Measurements from ENCODE around the gene FAM222B.

The FAM222B gene

DNA sequence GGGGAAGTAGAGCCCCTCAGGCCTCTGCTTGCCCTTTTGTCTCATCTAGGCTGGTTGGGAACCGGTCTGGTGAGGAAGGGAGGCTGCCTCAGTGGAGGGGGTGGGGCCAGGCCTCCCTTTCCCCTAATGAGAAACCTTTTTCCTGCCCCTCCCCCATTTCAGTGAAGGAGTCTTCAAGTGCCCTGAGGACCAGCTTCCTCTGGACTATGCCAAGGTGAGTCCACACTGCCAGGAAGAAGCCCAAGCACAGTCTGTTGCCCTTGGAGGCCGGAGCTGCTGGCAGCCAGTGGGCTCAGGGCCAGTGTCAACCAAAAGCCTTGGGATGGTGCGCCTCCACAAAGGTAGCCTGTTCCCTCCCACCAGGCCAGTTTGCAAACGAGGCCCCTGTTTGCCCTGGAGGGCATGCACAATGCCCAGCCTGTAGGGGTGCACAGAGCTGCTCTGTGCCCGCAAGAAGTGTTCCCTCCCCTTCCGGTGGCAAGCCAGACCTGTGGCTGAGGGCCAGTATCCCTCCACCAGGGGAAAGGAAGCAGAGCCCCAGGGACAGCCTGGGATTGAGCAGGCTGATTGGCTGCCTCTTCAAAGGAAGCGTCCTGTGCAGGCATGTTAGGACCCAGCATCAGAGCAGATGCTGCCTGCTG, 95.4 kb downstream of the FAM222B start:
- in situ Hi-C loops (cut with MboI; ENCODE audit: low sequenced_read_pairs), result loop anchor here (25.0 kb wide), 1 partner anchor 365 kb away; no protein-coding TSS in a partner anchor

DNA sequence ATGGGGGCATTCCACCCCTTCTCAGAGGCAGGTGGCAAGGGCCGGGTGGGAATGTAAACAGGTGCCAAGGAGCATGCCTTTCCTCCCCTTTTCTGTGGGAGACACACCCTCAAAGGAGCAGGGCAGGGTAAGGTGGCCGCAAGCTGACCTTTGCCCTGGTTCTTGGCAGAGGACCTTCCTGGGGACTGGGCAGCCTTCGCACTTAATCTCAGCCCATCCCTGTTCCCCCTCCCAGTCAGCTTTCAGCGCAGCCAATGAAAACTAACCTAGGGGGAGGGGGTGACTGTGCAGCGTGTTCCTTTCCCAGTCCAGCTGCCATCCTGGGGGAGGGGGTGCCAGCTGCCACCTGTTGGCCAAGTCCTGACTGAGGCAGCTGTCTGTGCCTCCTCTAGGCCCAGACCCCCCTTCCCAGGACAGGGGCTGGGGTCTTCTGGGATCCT, 96.0 kb downstream of the FAM222B start:
- in situ Hi-C loops (cut with MboI; ENCODE audit: low sequenced_read_pairs), result loop anchor here (25.0 kb wide), 1 partner anchor 366 kb away; no protein-coding TSS in a partner anchor

DNA sequence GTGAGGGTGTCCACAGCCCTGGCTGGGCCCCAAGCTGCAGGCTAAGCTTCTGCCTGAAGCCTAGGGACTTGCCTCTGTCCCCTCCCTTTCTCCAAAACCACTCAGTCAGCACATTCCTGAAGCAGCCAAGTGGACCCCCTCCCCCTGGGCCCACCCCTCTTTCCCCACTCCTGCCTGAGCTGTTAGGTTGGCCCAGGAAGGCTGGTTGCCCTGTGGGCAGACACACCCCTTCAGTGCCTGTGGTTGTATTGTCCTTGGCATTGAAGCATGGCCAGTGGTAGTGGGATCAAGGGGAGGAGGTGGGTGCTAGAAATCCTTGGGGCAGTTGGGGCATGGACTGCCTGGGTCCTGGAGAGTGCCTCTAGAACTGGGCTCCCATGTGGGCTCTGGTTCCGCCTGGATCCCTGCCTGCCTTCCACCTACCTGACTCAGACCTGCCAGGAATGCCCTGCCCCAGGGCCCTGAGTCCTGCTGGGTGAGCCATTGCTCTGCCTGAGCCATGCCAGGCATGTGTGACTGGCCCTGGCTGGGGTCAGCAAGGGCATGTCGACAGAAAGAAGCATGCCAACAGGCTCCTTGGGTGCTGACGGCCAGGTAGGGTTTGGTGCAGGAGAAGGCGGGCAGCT, 96.7 kb downstream of the FAM222B start:
- in situ Hi-C loops (cut with MboI; ENCODE audit: low sequenced_read_pairs), result loop anchor here (25.0 kb wide), 1 partner anchor 366 kb away; no protein-coding TSS in a partner anchor

DNA sequence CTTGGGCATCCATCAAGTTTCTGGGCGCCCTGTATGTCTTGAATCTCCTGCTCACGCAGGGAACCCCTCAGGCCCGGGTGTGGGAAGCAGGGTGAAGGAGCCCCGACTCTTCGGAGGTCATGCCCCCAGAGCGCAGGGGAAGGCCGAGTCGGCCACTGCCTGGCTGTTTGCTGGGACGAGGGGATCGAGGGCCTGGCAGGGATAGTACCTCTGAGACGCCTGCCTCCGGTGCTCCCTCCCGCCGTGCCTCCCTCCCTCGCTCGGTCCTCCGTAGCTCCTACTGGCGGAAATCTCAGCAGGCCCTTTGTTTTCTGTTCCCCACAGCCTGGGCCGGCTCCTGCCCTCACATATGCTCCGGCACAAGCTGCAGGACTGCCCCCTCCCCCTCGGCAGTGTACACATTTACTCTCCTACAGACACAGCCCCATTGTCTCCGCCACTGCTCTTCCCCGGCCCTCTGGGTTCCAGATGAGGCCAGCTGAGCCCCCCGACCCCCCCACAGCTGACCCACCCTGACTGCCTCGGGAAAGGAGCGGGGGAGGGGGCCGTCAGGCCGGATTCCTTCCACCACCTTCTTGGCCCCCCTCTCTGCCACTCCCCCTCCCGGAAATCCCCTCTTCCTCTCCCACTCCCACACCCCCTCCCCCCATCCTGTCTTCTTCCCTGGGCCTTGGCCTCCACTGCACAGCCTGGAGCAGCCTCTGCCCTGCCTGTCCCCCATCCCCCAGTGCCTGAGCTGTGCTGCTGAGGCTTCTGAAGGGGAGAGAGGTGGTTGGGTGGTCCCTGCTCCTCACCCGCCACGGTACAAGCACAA, 97.4 kb downstream of the FAM222B start:
- in situ Hi-C loops (cut with MboI; ENCODE audit: low sequenced_read_pairs), result loop anchor here (25.0 kb wide), 1 partner anchor 367 kb away; no protein-coding TSS in a partner anchor

DNA sequence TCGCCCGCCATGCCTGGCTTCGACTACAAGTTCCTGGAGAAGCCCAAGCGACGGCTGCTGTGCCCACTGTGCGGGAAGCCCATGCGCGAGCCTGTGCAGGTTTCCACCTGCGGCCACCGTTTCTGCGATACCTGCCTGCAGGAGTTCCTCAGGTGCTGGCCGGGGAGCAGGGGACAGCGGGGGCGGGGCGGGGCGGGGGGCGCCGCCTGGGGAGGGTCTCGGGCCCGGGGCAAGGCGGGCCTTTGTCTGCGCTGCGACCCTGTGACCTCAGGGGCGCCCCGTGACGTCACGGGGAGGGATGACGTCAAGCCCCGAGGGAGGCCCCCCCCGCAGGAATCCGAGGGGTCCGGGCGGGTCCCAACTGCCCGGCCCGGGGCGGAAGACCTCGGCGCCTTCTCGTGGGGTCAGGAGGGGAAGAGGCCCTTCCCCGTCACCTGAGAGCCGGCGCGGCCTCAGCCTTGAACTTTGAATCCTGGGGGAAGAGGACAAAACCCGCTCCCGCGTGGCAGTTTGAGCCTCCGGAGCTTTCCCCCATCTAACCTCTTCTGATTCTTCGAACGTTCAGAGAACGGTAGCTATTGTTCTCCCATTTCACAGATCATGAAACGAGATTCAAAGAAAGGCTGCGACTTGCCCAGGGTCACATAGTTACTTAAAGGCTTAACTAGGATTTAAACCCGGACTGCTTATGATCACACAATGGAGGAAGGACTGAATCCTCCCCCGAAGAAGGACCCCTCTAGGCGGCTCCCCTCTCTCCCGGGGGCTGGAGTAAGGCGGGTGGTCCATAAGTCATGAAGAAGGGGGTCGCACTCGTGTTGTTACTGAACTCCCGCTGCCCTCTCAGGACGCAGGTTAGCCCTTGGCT, 98.3 kb downstream of the FAM222B start:
- in situ Hi-C loops (cut with MboI; ENCODE audit: low sequenced_read_pairs), result loop anchor here (25.0 kb wide), 1 partner anchor 368 kb away; no protein-coding TSS in a partner anchor

DNA sequence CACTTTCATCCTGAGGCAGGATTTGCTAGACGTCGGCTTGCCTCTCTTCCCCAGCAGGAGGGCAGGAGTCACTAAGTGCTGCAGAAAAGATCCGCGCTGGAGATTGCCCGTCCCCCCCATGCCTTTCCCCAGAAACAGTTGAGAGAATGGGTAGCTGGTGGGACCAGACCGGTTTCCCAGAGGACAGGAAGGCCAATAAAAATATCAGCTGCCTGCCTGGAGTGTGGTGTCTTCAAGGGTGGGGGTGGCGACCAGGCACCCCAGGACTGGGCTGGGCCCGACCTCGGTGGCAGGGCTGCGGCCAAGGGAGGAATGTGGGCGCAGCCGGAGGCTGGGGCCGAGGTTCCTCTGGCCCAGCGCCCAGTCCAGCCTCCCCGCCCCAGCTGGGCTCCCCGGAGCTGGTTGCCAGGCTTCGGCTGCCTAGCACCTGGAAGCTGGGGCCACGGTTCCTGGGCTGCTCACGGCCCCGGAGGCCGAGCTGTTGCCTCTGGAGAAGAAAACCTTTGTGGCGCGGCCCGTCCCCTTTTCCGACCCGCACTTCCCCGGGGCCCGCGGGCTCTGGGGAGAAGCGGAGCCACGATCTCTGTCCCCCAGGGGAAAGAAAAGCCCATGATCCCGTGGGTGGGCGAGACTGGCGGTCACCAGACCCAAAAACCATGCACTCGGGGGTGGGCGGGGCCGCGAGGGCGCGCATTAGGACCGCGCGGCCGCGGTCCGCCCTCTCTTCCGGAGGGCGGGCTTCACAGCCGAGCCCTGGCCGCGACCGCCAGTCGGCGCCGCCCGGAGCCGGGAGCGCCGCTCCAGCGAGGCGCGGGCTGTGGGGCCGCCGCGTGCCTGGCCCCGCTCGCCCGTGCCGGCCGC, 99.1 kb downstream of the FAM222B start, which contains the start of gene TRAF4:
Gene TRAF4 (plus strand): TSS at position 769 of the 861 bp plus-strand sequence. CDS start 102 bp downstream, outside the sequence.
- in situ Hi-C loops (cut with MboI; ENCODE audit: low sequenced_read_pairs), result loop anchor here (25.0 kb wide), 1 partner anchor 369 kb away; no protein-coding TSS in a partner anchor

DNA sequence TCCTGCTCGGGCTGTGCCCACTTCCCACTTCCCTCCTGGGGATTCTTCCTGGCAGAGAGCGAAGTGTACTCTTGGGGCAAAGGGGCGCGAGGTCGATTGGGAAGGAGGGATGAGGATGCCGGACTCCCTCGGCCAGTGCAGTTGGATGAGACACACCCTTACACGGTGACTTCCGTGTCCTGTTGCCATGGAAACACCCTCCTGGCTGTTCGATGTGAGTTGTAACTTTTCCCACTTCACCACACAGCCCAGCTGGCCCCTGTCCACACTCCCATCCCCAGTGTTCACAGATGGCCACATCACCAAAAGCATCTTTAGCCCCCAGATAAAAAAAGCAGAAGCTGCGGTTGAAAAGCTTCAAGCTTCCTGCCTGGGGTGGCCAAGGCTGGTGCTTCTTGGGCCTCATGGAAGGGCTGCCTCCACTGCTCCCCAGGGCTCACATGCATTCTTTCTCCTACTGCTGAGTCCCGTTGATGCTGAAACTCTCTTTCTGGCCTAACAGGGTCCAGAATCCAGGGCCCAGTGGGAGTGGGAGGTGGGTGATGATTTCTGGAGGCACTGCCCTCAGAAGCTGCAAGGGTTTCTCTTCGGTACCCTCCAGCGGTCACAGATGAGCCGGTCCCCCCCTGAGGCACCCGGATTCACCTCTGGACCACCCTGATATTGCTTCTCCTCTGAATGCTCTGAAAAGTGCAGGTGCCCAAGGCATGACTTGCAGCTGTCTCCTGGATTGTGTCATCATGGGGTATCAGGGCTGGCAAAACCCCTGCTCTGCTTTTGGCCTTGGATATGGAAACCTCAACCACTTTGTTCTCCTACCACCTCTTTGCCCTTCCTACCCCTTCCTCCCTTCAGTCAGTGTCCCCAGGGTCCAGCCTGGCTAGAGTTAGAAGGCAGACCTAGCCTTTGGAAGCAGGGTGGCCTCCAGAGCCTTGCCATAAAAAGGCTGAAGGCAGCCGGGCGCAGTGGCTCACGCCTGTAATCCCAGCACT, 100.9 kb downstream of the FAM222B start:
- in situ Hi-C loops (cut with MboI; ENCODE audit: low sequenced_read_pairs), result loop anchor here (25.0 kb wide), 1 partner anchor 371 kb away; no protein-coding TSS in a partner anchor

DNA sequence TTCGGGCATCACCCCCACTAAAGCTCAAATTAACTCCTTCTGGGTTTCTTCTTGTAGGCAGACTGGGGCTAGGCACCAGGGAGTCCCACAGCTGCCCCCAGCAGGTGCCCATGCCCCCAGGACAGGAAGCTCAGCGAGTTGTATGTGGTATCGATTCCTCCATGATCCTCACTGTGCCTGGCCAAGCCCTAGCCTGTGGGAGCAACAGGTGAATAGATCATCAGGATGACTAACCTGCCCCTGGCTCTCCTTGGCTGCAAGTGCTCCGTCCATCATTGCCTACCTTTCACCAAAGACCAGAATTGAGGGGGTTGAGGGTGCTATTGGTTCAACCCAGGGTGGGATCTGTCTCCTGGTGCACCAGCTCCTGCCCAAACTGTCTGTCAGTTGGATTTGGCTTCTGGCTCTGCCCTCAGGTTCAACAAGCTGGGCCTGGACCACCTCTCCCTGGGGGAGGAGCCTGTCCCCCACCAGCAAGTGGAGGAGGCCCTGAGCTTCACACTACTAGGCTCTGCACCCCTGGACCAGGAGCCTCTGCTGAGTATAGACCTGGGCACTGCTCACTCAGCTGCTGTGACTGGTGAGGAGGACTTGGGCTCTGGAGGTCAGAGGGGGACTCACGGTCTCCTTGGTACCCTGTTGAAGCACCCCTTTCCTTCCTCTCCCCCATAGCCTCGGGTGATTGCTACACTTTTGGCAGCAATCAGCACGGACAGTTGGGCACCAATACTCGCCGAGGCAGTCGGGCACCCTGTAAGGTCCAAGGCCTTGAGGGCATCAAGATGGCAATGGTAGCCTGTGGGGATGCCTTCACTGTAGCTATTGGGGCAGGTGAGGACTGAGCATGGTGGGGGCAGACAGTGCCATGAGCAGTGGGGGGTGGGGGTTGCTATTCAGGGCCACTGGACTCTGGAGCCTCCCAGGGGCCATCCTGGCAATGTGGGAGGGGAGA, 101.9 kb downstream of the FAM222B start:
- in situ Hi-C loops (cut with MboI; ENCODE audit: low sequenced_read_pairs), result loop anchor here (25.0 kb wide), 1 partner anchor 372 kb away; no protein-coding TSS in a partner anchor

DNA sequence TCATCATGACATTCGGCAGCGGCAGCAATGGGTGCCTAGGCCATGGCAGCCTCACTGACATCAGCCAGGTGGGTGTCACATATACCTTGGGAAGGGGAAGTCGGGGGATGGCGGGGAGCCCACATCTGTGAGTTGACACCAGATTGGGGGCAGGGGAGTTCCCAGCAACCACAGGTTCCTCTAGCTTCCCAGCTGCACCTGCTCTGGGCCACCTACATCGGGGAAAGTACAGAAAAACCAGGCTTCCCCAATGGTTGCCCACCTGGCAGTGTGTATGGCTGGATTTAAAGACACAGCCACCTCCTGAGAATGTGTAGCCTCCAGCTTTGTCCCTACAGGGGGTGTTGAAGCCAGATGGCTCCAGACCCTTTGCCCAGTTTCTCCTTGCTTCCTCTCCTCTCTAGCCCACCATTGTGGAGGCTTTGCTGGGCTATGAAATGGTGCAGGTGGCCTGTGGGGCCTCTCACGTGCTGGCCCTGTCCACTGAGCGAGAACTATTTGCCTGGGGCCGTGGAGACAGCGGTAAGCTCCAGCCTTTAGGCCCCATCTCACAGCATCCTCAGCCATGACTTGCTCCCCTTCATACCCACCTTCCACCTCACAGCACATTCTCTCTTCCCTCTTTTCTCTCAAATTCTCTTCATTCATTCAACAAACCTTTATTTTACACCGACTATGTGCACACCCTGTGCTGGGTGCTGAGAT, 103.8 kb downstream of the FAM222B start:
- in situ Hi-C loops (cut with MboI; ENCODE audit: low sequenced_read_pairs), result loop anchor here (25.0 kb wide), 1 partner anchor 373 kb away; no protein-coding TSS in a partner anchor

DNA sequence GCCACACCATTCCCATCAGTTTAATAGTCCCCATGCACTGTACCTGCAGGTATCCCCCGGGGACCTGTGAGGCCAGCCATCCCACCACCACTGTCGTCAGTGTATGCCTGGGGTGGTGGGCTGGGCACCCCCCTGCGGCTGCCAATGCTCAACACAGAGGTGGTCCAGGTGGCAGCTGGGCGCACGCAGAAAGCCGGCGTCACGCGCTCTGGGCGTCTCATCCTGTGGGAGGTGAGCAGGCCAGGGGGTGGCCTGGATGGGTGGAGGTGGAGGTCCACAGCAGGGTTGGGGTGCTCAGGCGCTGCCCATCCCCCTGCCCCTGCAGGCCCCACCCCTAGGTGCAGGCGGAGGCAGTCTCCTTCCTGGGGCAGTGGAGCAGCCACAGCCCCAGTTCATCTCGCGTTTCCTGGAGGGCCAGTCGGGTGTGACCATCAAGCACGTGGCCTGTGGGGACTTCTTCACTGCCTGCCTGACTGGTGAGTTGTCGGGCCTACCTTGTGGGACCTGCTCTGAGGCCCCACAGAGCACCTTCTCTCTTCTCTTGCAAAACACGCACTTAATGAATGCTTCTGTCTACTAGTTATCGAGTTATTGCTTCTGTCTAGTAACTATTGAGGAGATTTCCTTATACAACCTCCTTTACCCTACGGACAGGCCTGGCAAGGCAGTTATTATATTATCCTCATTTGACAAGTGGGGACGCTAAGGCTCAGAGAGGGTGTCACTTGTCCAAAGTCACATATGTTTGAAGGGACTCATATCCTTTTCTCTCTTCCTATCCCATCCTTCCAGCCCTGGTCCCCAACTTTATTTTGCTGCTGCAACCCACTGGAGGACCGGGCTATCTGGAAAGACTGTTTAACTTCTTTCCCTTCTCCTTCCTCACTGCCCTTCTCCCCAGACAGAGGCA, 104.6 kb downstream of the FAM222B start:
- in situ Hi-C loops (cut with MboI; ENCODE audit: low sequenced_read_pairs), result loop anchor here (25.0 kb wide), 1 partner anchor 374 kb away; no protein-coding TSS in a partner anchor

DNA sequence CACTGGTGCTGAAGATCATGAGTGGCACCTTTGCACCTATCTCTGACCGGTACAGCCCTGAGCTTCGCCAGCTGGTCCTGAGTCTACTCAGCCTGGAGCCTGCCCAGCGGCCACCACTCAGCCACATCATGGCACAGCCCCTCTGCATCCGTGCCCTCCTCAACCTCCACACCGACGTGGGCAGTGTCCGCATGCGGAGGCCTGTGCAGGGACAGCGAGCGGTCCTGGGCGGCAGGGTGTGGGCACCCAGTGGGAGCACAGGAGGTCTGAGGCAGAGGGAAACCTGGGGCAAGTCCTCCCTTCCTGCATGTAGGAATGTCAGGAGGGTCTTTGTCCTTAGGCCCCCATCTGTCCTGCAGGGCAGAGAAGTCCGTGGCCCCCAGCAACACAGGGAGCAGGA, 105.3 kb downstream of the FAM222B start:
- in situ Hi-C loops (cut with MboI; ENCODE audit: low sequenced_read_pairs), result loop anchor here (25.0 kb wide), 1 partner anchor 375 kb away; no protein-coding TSS in a partner anchor

DNA sequence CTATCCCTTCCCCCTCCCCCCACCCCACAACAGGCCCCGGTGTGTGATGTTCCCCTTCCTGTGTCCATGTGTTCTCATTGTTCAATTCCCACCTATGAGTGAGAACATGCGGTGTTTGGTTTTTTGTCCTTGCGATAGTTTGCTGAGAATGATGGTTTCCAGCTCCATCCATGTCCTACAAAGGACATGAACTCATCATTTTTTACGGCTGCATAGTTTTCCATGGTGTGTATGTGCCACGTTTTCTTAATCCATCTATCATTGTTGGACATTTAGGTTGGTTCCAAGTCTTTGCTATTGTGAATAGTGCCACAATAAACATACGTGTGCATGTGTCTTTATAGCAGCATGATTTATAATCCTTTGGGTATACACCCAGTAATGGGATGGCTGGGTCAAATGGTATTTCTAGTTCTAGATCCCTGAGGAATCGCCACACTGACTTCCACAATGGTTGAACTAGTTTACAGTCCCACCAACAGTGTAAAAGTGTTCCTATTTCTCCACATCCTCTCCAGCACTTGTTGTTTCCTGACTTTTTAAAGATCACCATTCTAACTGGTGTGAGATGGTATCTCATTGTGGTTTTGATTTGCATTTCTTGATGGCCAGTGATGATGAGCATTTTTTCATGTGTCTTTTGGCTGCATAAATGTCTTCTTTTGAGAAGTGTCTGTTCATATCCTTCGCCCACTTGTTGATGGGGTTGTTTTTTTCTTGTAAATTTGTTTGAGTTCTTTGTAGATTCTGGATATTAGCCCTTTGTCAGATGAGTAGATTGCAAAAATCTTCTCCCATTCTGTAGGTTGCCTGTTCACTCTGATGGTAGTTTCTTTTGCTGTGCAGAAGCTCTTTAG, 106.4 kb downstream of the FAM222B start:
- in situ Hi-C loops (cut with MboI; ENCODE audit: low sequenced_read_pairs), result loop anchor here (25.0 kb wide), 1 partner anchor 376 kb away; no protein-coding TSS in a partner anchor

DNA sequence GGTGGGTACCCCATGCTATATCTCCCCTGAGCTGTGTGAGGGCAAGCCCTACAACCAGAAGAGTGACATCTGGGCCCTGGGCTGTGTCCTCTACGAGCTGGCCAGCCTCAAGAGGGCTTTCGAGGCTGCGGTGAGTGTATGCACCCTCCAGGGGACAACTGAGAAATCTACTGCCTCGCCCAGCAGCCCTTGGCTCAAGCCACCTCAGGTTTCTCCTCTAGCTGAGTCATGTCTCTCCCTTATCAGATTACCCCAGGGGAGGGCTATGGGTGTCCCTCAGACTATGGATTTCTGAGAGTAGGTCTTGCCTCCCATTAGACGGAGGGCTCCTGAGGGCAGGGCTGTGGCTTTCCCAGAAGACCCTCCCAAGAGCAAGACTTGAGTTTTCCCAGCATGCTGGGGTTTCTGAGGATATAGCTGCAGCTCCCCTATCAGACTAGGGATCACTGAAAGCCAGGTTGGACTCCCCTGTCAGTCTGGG, 107.3 kb downstream of the FAM222B start:
- in situ Hi-C loops (cut with MboI; ENCODE audit: low sequenced_read_pairs), result loop anchor here (25.0 kb wide), 1 partner anchor 377 kb away; no protein-coding TSS in a partner anchor
